NCI-H524 (cell line): ENCODE results near the gene SLC2A9.
A peak's percentile ranks its signal among the peaks of the same experiment; 100 is the strongest.

Experiments
- DNase-seq, 2 experiments: peaks; one replicate each; lab custom pipeline; 2025; lab: John Stamatoyannopoulos, UW

Gene SLC2A9

DNA sequence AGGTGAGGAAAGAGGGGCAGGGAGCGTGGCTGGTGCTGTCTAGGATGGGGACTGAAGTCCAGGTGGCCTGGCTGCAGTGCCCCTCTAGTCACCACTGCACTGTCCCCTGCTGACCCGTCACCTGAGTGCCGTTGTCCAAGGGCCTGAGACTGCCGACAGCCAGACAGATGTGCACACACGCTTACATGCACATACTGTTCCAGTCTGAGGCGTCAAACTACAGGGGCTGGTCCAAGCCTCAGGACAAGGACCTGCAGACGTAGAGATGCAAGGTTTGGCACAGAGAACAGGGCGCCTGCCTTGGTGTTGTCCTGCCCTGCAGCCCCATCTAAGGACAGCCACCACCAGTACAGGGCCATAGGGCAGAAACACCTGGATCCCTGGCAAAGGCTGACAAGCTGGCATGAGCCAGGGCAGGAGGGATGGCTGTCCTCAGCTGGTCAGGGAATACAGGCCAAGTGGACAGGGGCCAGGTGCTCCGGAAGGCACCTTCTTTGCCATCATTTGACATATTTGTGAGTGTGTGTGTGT lies 1.7 kb downstream of the SLC2A9 start:
- DNase-seq: no peak

- DNase-seq: peak; percentile 69 to 88
Observed at GRCh38 chr4:10018818-10019461, 2.4 kb downstream of the SLC2A9 start.

DNA sequence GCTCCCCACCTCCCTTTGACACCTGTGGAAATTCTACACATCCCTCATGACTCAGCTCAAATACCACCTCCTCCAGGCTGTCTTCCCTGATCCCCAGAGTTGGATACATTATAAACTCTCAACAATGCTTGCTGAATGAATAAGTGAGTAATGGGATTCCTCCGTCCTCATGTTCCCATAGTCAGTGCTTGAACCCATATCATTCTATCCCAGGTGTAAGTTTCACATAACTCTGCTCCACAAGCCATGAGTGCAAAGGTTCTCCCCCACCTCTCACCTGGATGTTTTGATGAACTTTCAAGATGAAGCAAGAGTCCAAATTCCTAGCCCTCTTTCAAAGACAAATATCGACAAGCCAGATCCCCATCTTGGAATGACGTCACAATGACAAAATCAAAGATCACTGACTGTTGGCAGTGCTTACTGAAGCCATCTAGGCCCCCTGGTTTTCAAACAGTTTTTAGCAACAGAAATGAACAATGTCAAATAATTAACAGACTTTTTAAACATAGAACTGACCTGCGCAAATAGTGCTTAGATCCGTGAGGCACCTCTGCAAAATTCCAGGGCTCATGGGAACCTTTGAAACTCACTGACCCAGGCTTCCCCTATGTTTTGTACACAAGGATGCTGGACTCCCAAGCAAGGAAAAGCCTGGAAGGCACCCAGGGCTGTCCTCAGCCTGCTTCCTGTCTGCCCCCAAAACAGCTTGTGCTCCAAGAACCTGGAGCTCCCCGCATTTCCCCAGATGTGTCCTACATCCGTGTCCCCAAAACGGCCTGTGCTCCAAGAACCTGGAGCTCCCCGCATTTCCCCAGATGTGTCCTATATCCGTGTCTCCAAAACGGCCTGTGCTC lies 4.0 kb downstream of the SLC2A9 start:
- DNase-seq: no peak

GRCh38 chr4:10016169-10016568 lies 5.1 kb downstream of the SLC2A9 start:
- DNase-seq: no peak

- DNase-seq: peak; percentile 22 to 68
Observed at GRCh38 chr4:10015140-10015753, 6.0 kb downstream of the SLC2A9 start.

GRCh38 chr4:10013722-10014121 lies 7.6 kb downstream of the SLC2A9 start:
- peak; percentile 32 to 70 for DNase-seq

- peak; percentile 33 to 81 for DNase-seq
Observed at GRCh38 chr4:10011885-10012284, 9.4 kb downstream of the SLC2A9 start.

DNA sequence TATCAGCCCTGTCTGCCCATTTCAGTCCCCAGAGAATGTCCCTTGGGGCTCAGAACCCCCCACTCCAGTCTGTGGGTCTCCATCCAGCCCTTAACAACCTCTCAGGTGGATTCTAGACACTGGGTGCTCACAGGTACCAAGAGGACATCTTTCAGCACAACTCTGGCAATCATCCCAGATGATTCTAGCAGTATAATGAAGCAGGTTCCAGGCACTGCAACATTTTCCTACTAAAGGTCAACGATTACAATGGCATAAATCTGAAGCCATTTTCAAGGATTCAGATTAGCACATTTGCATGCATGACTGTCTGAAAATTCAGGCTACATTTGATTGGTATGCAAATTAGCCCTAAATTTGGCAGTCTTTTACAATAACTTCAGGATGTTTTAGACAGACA lies 10.0 kb downstream of the SLC2A9 start:
- no peak for DNase-seq

DNA sequence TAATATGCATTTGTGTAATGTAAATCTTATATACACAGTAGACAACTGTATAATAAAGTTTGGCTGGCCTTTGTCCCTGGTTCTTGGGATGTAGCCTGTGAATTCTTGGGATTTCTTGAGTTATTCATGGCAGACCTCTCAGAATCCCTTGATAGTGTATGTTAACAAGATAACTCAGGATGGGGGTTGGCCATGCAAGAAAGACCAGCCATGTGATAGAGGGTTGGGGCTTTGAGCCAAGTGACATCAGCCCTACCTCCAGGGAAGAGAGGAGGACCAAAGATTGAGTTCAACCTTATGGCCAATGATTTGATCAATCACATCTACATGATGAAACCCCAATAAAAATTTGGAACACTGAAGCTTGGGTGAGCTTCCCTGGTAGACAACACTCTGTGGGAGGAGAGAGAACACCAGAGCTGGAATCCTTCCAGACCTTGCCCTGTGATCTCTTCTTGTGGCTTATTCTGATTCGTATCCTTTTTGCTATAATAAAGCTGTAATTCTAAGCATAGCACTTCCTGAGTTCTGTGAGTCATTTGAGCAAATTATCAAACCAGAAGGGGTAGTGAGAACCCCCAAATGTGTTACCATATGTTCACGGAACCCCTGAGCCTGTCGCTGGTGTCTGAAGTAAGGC lies 11.3 kb downstream of the SLC2A9 start:
- no peak for DNase-seq

DNA sequence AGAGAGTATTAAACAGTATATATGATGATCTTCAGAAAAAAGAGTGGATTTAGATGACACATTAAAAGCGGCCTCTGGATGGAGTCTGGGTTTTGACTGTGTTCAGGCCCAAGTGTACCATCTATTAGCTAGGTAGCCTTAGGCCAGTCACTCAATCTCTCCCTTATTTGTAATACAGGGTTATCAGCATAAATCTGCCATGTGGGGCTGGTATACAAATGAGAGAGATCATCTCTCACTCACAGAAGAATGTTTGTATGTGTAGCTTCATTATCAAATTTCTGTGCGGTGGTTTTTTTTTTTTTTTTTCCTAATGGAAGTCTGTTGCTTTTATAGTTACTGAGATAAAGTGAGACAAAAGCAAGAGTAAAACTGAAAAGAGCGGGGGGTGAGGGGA lies 12.7 kb downstream of the SLC2A9 start:
- no peak for DNase-seq

DNA sequence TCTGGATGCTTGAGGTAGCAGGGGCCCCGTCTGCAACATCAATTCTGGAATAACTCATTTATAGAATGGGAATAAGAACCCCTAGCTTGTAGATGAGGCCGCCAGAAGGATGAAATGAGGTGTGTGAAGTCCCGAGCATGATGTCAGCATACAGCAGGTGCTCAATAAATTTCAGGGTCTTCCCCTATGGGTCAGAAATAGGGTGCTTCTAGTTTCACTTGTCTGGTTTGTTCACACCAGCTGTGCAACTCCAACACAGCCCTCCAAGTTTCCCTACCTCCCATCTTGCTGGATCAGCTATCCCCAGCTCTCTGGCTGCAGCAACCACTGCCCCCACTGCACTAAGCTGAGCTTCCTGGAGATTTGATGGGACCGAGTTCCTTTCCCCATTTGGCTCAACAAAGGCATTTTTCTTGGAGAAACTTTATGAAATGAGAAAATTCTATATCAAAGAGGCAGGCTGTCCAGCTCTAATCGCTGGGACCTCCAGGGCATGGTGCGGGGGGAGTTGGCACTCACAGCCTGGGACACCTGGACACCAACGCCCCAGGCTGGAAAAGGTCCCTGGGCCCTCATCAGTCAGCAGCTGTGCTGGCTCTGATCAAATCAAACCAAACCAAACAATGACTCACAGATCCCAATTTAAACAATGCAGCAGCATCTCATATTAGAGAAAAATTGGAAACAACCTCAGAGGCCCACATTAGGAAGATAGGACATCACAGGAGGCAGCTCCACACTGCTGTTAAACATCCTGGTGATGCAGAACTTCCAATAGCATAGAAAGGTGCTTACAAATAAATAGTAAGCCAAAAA lies 13.3 kb downstream of the SLC2A9 start:
- no peak for DNase-seq

DNA sequence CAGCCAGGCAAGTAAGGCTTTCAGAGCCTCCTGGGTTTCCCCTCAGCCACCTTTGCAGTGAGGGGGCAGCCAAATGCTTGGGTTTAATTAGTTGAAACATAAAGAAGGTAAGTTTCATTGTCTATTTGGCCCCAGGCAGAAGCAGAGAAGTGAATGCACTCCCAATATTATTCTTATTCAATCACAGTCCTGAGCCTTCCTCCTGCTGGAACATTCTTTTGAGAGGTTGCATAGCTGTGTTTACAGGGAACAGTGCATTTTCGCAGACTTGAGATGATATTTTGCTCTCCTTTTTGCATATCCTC lies 13.9 kb downstream of the SLC2A9 start:
- no peak for DNase-seq

DNA sequence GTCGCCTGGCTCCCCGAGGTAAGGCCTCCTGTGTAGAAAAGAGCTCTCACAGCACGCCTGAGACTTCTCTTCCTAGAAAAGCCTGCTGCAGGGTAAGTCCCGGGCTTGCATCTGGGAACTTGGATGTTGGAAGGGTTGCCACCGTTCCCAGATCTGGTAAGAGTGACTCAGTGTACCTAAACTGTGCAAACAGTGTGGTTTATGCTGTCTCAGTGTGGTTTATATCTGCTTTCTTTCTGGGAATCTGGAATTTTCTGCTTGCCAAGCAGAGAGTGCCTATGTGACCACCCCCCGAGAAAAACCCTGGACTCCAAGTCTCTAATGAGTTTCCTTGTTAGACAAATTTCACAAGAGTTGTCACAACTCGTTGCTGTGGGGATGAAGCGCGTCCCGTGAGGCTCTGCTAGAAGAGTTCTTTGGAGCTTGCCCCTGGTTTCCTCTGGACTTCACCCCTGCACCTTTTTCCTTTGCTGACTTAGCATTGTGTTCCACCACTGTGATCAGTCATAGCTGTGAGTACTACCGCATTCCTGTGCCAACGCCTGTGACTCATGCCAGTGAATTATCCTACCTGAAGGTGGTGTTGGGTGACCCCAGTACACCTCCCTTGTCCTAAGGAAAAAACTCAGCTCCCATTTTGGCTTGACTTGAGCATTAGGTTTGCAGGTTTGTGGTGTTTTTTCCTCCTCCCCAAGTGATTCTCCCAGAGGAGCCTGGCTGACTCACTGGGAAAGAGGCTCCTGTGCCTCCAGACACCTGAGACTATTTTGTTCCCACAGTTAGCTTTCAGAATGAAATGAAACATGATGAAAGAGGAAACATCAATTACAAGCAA lies 14.5 kb downstream of the SLC2A9 start:
- no peak for DNase-seq

DNA sequence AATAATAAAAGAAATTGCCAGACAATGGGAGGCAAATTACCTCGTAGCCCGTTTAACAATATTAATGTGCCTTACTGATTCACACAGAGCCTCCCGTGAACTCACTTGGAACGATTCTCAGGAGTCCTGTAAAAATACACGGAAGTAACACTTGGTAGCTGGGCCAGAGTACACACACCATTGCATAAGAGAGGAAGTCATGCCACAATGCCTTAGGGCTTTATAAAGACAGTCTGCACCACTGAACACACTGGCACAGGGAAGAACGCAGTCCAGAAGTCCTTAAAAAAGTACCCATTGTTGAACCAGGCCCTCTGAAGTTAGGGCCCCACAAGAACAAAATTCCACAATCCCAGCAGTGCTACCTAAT lies 15.1 kb downstream of the SLC2A9 start:
- DNase-seq: no peak

- DNase-seq: no peak
Observed at GRCh38 chr4:10005632-10006031, 15.7 kb downstream of the SLC2A9 start.

DNA sequence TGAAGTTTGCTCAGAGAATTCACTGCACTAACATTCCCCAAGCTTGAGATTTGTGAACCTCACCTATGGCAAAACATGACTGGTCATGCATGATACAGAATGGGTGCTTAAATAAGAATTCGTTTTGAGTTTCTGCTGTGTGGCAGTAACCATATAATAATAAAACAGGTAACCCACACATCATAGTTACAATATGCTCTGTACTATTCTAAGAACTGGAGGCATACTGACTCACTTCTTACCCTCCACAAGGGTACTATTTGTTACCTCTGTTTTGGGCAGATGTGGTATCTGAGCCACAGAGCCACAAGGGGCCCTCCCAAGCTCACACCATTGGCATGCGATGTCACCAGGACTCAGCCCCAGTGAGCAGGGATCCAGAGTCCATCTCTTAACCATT lies 17.6 kb downstream of the SLC2A9 start:
- DNase-seq: no peak

- DNase-seq: no peak
Observed at GRCh38 chr4:10002278-10002677, 19.0 kb downstream of the SLC2A9 start.

GRCh38 chr4:10001757-10002156 lies 19.5 kb downstream of the SLC2A9 start:
- no peak for DNase-seq

- peak; percentile 10 to 58 for DNase-seq
Observed at GRCh38 chr4:9999956-10000561, 21.2 kb downstream of the SLC2A9 start.

DNA sequence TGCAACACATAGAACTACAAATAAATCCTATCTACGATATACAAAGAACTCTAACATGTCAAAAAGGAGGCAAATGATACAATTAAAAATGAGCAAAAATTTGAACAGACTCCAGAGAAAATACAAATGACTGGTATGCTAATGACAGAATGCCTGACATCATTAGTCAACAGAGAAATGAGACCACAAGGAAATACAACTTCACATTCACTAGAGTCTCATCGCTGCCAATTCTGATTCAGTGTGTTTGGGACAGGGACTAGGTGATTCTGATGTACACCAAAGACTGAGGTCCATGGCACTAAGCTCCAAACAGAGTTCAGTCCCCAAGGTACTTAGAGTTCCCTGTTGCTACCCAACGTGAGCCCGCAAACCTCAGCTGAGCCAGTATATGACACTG lies 23.4 kb downstream of the SLC2A9 start:
- DNase-seq: no peak
